ENCODE results near the gene CYCS. TPM values are rescaled to one million over a fixed set of nuclear protein-coding genes. Genes with fewer than 3 reads are reported as not detected.

Gene CYCS
- total RNA-seq, result 152 and 157 TPM in 2 replicates

- intact Hi-C loops (cut with micrococcal nuclease), result loop anchor here (1.0 to 2.0 kb wide), 10 partner anchors 35 to 1651 kb away; partner anchors contain the start of genes CBX3, HNRNPA2B1, OSBPL3 and PALS2
Observed at GRCh38 chr7:25125137-25125946, at the start of gene CYCS. TSS of gene CYCS (minus strand) at chr7:25125260. CDS start at chr7:25124119, 1,141 bp downstream.

- intact Hi-C loops (cut with micrococcal nuclease), result no loop called here
Observed at GRCh38 chr7:25173184-25173583, 48.1 kb upstream of the CYCS start.

- intact Hi-C loops (cut with micrococcal nuclease), result no loop called here
Observed at GRCh38 chr7:25171516-25171915, 46.5 kb upstream of the CYCS start.

GRCh38 chr7:25171071-25171470 lies 46.0 kb upstream of the CYCS start:
- intact Hi-C loops (cut with micrococcal nuclease), result no loop called here

- intact Hi-C loops (cut with micrococcal nuclease), result no loop called here
Observed at GRCh38 chr7:25169683-25170082, 44.6 kb upstream of the CYCS start.

- intact Hi-C loops (cut with micrococcal nuclease), result no loop called here
Observed at GRCh38 chr7:25168145-25168544, 43.1 kb upstream of the CYCS start.

GRCh38 chr7:25167262-25167843 lies 42.3 kb upstream of the CYCS start:
- intact Hi-C loops (cut with micrococcal nuclease), result no loop called here

GRCh38 chr7:25159983-25160596 lies 35.0 kb upstream of the CYCS start:
- intact Hi-C loops (cut with micrococcal nuclease), result loop anchor here (2.0 kb wide), 2 partner anchors 21 to 35 kb away; partner anchors contain the start of gene CYCS

- intact Hi-C loops (cut with micrococcal nuclease), result no loop called here
Observed at GRCh38 chr7:25158966-25159365, 33.9 kb upstream of the CYCS start.

GRCh38 chr7:25151773-25152172 lies 26.7 kb upstream of the CYCS start:
- intact Hi-C loops (cut with micrococcal nuclease), result no loop called here

- intact Hi-C loops (cut with micrococcal nuclease), result no loop called here
Observed at GRCh38 chr7:25149836-25150235, 24.8 kb upstream of the CYCS start.

GRCh38 chr7:25148772-25149575 lies 23.9 kb upstream of the CYCS start:
- intact Hi-C loops (cut with micrococcal nuclease), result no loop called here

GRCh38 chr7:25143763-25144162 lies 18.7 kb upstream of the CYCS start:
- intact Hi-C loops (cut with micrococcal nuclease), result no loop called here

- intact Hi-C loops (cut with micrococcal nuclease), result no loop called here
Observed at GRCh38 chr7:25139536-25139935, 14.5 kb upstream of the CYCS start.

- intact Hi-C loops (cut with micrococcal nuclease), result no loop called here
Observed at GRCh38 chr7:25134358-25135010, 9.4 kb upstream of the CYCS start.

- intact Hi-C loops (cut with micrococcal nuclease), result no loop called here
Observed at GRCh38 chr7:25132430-25132829, 7.4 kb upstream of the CYCS start.

- intact Hi-C loops (cut with micrococcal nuclease), result no loop called here
Observed at GRCh38 chr7:25126751-25127150, 1.7 kb upstream of the CYCS start.

GRCh38 chr7:25124465-25125136 lies 459 bp downstream of the CYCS start:
- intact Hi-C loops (cut with micrococcal nuclease), result loop anchor here (1.0 to 2.0 kb wide), 10 partner anchors 36 to 1650 kb away; partner anchors contain the start of genes CBX3, HNRNPA2B1, OSBPL3 and PALS2

GRCh38 chr7:25122373-25122772 lies 2.7 kb downstream of the CYCS start:
- intact Hi-C loops (cut with micrococcal nuclease), result no loop called here

- intact Hi-C loops (cut with micrococcal nuclease), result no loop called here
Observed at GRCh38 chr7:25121599-25121998, 3.5 kb downstream of the CYCS start.
